H1 (cell line): ENCODE measurements around the gene VN1R2. TPM values are rescaled to one million over a fixed set of nuclear protein-coding genes. Genes with fewer than 3 reads are reported as not detected.

Experiments used
- CTCF ChIA-PET: fragments of 300-600 bp; sonication (Branson Sonifier 250); formaldehyde crosslinking; loops from one replicate; lab custom pipeline; 2021; ENCODE audit not compliant: partially characterized antibody; lab: Charles Lee
- POLR2A ChIA-PET: fragments of 300-600 bp; sonication (Branson Sonifier 250); formaldehyde crosslinking; loops from one replicate; lab custom pipeline; 2021; ENCODE audit warnings: inconsistent platforms; ENCODE audit not compliant: partially characterized antibody; lab: Charles Lee
- DNase-seq, 2 experiments: peaks; one replicate each; pipeline versions ENCODE4 v3.0.0 to v3.0.0-alpha.2; 2010 to 2022; ENCODE audit warnings: low spot score in 2 of 2, low read depth in 1 of 2, mixed read lengths in 1 of 2
- FAIRE-seq: peaks from 2 replicates; lab custom pipeline; 2011; peaks lifted over from hg19 to GRCh38; lab: Jason Lieb, UNC
- H2AFZ ChIP-seq: 2 replicates; pipeline ENCODE4 v1.8.1; 2012; ENCODE audit warnings: low read length, inconsistent platforms
- H2AK5ac ChIP-seq: 2 replicates; pipeline ENCODE4 v1.6.1; 2013; ENCODE audit warnings: low read depth, low read length
- H2BK120ac ChIP-seq: replicated peaks from 2 replicates; pipeline ENCODE3; 2013; ENCODE audit warnings: low read depth, low read length, inconsistent platforms
- H2BK12ac ChIP-seq: 2 replicates; pipeline ENCODE4 v1.6.1; 2013; ENCODE audit warnings: low read depth, low read length
- H2BK15ac ChIP-seq: 2 replicates; pipeline ENCODE4 v1.6.1; 2013; ENCODE audit warnings: low read length
- H2BK20ac ChIP-seq: 2 replicates; pipeline ENCODE4 v1.6.1; 2013; ENCODE audit warnings: low read length
- H2BK5ac ChIP-seq: 2 replicates; pipeline ENCODE4 v1.6.1; 2013; ENCODE audit warnings: low read depth, low read length
- H3K14ac ChIP-seq: 2 replicates; pipeline ENCODE4 v1.6.1; 2013; ENCODE audit warnings: inconsistent platforms; ENCODE audit not compliant: insufficient read length
- H3K18ac ChIP-seq: 2 replicates; pipeline ENCODE4 v1.6.1; 2013; ENCODE audit warnings: low read length; ENCODE audit errors: extremely low read depth
- H3K23ac ChIP-seq: 2 replicates; pipeline ENCODE4 v1.6.1; 2013; ENCODE audit warnings: inconsistent platforms; ENCODE audit not compliant: insufficient read length
- H3K23me2 ChIP-seq: 2 replicates; pipeline ENCODE4 v1.6.1; 2013; ENCODE audit warnings: low read depth, low read length
- H3K27ac ChIP-seq: 2 replicates; pipeline ENCODE4 v1.6.1; 2011; ENCODE audit warnings: low read depth, low read length, inconsistent platforms
- H3K27me3 ChIP-seq, 4 experiments: replicated peaks in 1 of 4; 1 replicate in 1 of 4; 2 replicates in 3 of 4; pipeline versions ENCODE4 v1.6.1 to v1.8.1; 2011 to 2013; ENCODE audit warnings: low read length in 3 of 4, mild to moderate bottlenecking in 3 of 4, inconsistent platforms in 2 of 4, mixed read lengths in 2 of 4, moderate library complexity in 1 of 4; ENCODE audit not compliant: control insufficient read depth in 3 of 4, insufficient read depth in 3 of 4; ENCODE audit errors: extremely low read depth in 1 of 4
- H3K36me3 ChIP-seq, 4 experiments: 2 replicates each; pipeline versions ENCODE4 v1.6.1 to v1.8.1; 2011 to 2013; ENCODE audit warnings: mild to moderate bottlenecking in 4 of 4, low read length in 3 of 4, moderate library complexity in 2 of 4, control low read depth in 1 of 4, inconsistent platforms in 1 of 4; ENCODE audit not compliant: insufficient read depth in 4 of 4, control insufficient read depth in 2 of 4
- H3K4ac ChIP-seq: replicated peaks from 2 replicates; pipeline ENCODE3; 2013; ENCODE audit warnings: low read length, low read depth, mixed read lengths, inconsistent platforms; ENCODE audit not compliant: insufficient read length
- H3K4me1 ChIP-seq, 4 experiments: replicated peaks in 1 of 4; 1 replicate in 1 of 4; 2 replicates in 3 of 4; pipeline versions ENCODE4 v1.6.1 to v1.8.1; 2011 to 2013; ENCODE audit warnings: low read length in 3 of 4, inconsistent platforms in 2 of 4, mixed read lengths in 1 of 4; ENCODE audit not compliant: insufficient read depth in 4 of 4, control insufficient read depth in 3 of 4
- H3K4me2 ChIP-seq, 2 experiments: 2 replicates each; pipeline versions ENCODE4 v1.6.1 to v1.8.1; 2011 to 2013; ENCODE audit warnings: low read depth in 2 of 2, low read length in 2 of 2, control low read depth in 1 of 2, inconsistent platforms in 1 of 2, mild to moderate bottlenecking in 1 of 2; ENCODE audit not compliant: insufficient read depth in 1 of 2
- H3K4me3 ChIP-seq, 4 experiments: fragments of 200-600, 300-600 bp in 1 of 4; sonication (generic), shearing (Covaris generic), sonication (Bioruptor Twin) in 1 of 4; 2 replicates each; pipeline versions ENCODE4 v1.5.1 to v1.8.1; 2011 to 2016; ENCODE audit warnings: low read length in 4 of 4, low read depth in 3 of 4, control low read depth in 2 of 4, inconsistent platforms in 2 of 4, mild to moderate bottlenecking in 2 of 4, mixed read lengths in 1 of 4, moderate library complexity in 1 of 4; ENCODE audit not compliant: insufficient read depth in 2 of 4; ENCODE audit errors: extremely low read depth in 1 of 4
- H3K56ac ChIP-seq: replicated peaks from 2 replicates; pipeline ENCODE3; 2013; ENCODE audit warnings: low read depth, mild to moderate bottlenecking, mixed read lengths, low read length, inconsistent platforms; ENCODE audit not compliant: insufficient read length
- H3K79me1 ChIP-seq: 2 replicates; pipeline ENCODE4 v1.6.1; 2013; ENCODE audit warnings: low read depth, low read length, control low read depth
- H3K79me2 ChIP-seq, 2 experiments: 2 replicates each; pipeline versions ENCODE4 v1.6.1 to v1.8.1; 2012 to 2013; ENCODE audit warnings: low read length in 2 of 2, mild to moderate bottlenecking in 2 of 2, inconsistent platforms in 1 of 2; ENCODE audit not compliant: insufficient read depth in 2 of 2, control insufficient read depth in 1 of 2
- H3K9ac ChIP-seq, 4 experiments: replicated peaks in 1 of 4; 1 replicate in 1 of 4; 2 replicates in 3 of 4; pipeline versions ENCODE4 v1.6.1 to v1.8.1; 2011 to 2013; ENCODE audit warnings: low read depth in 3 of 4, low read length in 3 of 4, control low read depth in 2 of 4, mild to moderate bottlenecking in 2 of 4, moderate library complexity in 2 of 4, inconsistent platforms in 1 of 4; ENCODE audit errors: extremely low read depth in 1 of 4
- H3K9me3 ChIP-seq, 2 experiments: 2 replicates each; pipeline versions ENCODE4 v1.6.1 to v1.8.1; 2012 to 2013; ENCODE audit warnings: mild to moderate bottlenecking in 2 of 2, moderate library complexity in 2 of 2, control low read depth in 1 of 2, inconsistent platforms in 1 of 2, low read depth in 1 of 2, low read length in 1 of 2, mixed read lengths in 1 of 2; ENCODE audit not compliant: insufficient read depth in 2 of 2
- H4K20me1 ChIP-seq, 2 experiments: replicated peaks in 1 of 2; 2 replicates each; pipeline versions ENCODE3 to v1.8.1; 2011 to 2013; ENCODE audit warnings: inconsistent platforms in 2 of 2, low read length in 2 of 2, mild to moderate bottlenecking in 1 of 2; ENCODE audit not compliant: insufficient read depth in 2 of 2, control insufficient read depth in 1 of 2
- H4K5ac ChIP-seq: 2 replicates; pipeline ENCODE4 v1.6.1; 2013; ENCODE audit warnings: low read length, low read depth, mixed read lengths, inconsistent platforms; ENCODE audit not compliant: insufficient read length
- H4K8ac ChIP-seq: 2 replicates; pipeline ENCODE4 v1.8.0; 2013; ENCODE audit warnings: mild to moderate bottlenecking, moderate library complexity, low read length, inconsistent platforms; ENCODE audit not compliant: insufficient read depth; ENCODE audit errors: extremely low read depth
- H4K91ac ChIP-seq: replicated peaks from 2 replicates; pipeline ENCODE3; 2013; ENCODE audit warnings: low read length, mixed read lengths, inconsistent platforms; ENCODE audit not compliant: insufficient read length
- RFX5 ChIP-seq: IDR thresholded peaks from 2 replicates; pipeline ENCODE4 v1.6.1; 2011; ENCODE audit warnings: low read depth, low read length, improper control_type of control experiment, borderline replicate concordance
- ZNF274 ChIP-seq: IDR thresholded peaks from 2 replicates; pipeline ENCODE4 v1.7.0; 2012; ENCODE audit warnings: low read length, borderline replicate concordance; ENCODE audit errors: extremely low read depth
- WGBS, 2 experiments: shearing (Covaris generic) in 1 of 2; methylation state at CpG; one replicate each; pipeline versions ENCODE4 v1.1.6 to v1.1.7; 2013 to 2015; ENCODE audit warnings: low lambda C conversion rate in 2 of 2, mixed read lengths in 2 of 2, inconsistent platforms in 1 of 2, low coverage in 1 of 2, missing lambda C conversion rate in 1 of 2; ENCODE audit not compliant: insufficient replicate concordance in 2 of 2, insufficient coverage in 1 of 2, insufficient read length in 1 of 2; ENCODE audit errors: extremely low coverage in 1 of 2, missing lambda C conversion rate in 1 of 2; 5-methylcytosine and 5-hydroxymethylcytosine counted together
- polyA plus RNA-seq, 7 experiments: library from polyadenylated mRNA; depleted of rRNA in 3 of 7; stranded (reverse) in 5 of 7; unstranded in 2 of 7; fragments of >200 nt in 5 of 7; fragments of 200-250 nt in 2 of 7; gene quantifications; 1 replicate in 5 of 7; 2 replicates in 1 of 7; 4 replicates in 1 of 7; pipeline versions ENCODE4 v1.2.1 to v1.2.3, GENCODE V29; 2011 to 2013; ENCODE audit warnings: missing spikeins in 2 of 7, mixed read lengths in 2 of 7
- total RNA-seq: library from RNA; stranded (reverse); fragmentation: NEBNext Ultra II Directional; extraction: Animal tissue kit (Norgen Biotek cat#: 25700); gene quantifications from 2 replicates; pipeline ENCODE4 v1.2.1, GENCODE V29; 2021

The VN1R2 gene
- total and polyA plus RNA-seq, 2 of the 8 experiments (the other 6 are each of a cell fraction or from before 2014, with no cell fraction given), result not detected

DNA sequence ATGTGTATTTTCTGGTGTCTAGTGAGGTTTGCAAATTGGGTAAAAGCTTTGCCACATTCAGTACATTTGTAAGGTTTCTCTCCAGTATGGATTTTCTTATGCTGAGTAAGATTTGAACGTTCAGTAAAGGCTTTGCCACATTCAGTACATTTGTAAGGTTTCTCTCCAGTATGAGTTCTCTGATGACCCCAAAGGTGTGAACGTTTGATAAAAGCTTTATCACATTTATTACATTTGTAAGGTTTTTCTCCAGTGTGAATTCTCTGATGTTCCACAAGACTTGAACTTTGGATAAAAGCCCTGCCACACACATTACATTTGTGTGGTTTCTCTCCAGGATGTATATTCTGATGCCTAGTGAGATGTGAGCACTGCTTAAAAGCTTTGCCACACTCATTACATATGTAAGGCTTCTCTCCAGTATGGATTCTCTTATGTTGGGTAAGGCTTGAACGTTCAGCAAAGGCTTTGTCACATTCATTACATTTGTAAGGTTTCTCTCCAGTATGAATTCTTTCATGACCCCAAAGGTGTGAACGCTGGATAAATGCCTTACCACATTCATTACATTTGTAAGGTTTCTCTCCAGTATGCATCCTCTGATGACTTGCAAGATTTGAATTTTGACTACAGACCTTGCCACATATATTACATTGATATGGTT lies 20.8 kb upstream of the VN1R2 start:
- FAIRE-seq (no peak), DNase-seq (no peak)
- Histone ChIP-seq H3K14ac (no peak overlapping the region), H3K79me1 (no peaks in the 10 kb centered on the region), H4K91ac (no peak overlapping the region), H2BK5ac (no peak overlapping the region), H4K8ac (no peak overlapping the region; the same call in 1 of the 2 replicates), H3K23ac (no peak overlapping the region), H3K4me2 (no peak overlapping the region), H4K5ac (no peak overlapping the region), H3K23me2 (no peaks in the 10 kb centered on the region), H2AFZ (no peak overlapping the region), H2BK20ac (no peak overlapping the region), H3K79me2 (no peaks in the 10 kb centered on the region), H3K56ac (no peak overlapping the region), H3K9ac (no peak overlapping the region), H3K4me1 (no peaks in the 10 kb centered on the region), H4K20me1 (no peaks in the 10 kb centered on the region), H2BK120ac (no peak overlapping the region), H2BK12ac (no peak overlapping the region), H3K4ac (no peak overlapping the region), H3K36me3 (peaks cover 9 to 57% (median 35%) of the 10 kb centered on the region in 4 experiments; a peak in 7 of 8 replicates), H2AK5ac (no peak overlapping the region), H3K4me3 (no peak overlapping the region), H3K27me3 (no peaks in the 10 kb centered on the region), H3K27ac (no peak overlapping the region), H3K18ac (no peak overlapping the region), H2BK15ac (no peak overlapping the region), H3K9me3 (peaks cover 80 to 81% of the 10 kb centered on the region in 2 experiments)
- 90% methylated on average over 4 of the region's 4 CpGs; no CpG with 5 or more reads in 1 of the 2 experiments for WGBS, 2 experiments
- ChIA-PET CTCF (no interaction called here), POLR2A (no interaction called here)
- peak; percentile 96 for TF ChIP-seq ZNF274
- no peak for TF ChIP-seq RFX5
